GM19193 (cell line): ENCODE measurements around the gene RCBTB1.

Source experiments
- POLR2A ChIP-seq: IDR thresholded peaks from 4 replicates; pipeline ENCODE4 v1.6.1; 2011; ENCODE audit not compliant: insufficient read depth, insufficient read length; ENCODE audit errors: extremely low read depth

Gene RCBTB1

DNA sequence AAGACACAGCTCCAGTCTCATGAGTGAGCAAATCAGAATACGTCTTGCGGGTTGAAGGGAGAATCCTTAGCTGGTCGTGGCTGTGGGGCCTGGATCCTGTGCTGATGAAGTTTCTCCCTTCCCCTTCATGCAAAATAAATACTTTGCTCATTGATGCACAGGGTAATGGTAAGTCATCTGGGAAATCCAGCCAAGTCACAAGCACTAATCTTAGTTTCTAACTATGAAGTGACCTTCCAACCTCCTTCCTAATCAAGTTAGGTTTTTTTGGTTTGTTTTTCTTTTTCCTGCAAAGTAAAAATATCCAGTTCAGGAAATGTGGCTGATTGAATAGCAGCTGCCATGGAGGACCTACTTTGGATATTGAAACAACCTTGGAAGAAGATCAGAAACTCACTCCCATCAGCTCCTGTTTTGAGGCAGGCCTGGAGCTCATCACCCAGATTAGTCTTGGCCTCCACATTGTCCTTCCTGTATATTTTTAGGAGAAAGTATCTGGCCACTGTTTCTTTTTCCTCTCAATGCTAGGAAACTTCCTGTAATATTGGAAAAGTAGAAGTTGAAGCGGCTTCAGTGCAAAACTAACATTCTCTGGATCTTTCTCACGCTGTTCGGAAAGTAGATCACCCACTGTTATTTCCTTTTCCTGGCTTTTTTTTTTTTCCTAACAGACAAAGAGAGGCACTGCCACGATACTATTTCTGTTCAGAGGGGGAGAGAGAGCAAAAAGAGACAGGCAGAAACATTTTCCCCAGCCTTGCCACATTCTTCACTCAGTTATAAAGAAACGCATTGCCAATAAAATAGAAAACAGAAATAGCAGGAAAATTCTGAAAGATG lies 30.7 kb upstream of the RCBTB1 start:
- TF ChIP-seq POLR2A, result no peak

GRCh38 chr13:49610176-49610575 lies 24.8 kb upstream of the RCBTB1 start:
- TF ChIP-seq POLR2A, result no peak

- no peak for TF ChIP-seq POLR2A
Measured at GRCh38 chr13:49608651-49609331, 23.4 kb upstream of the RCBTB1 start.

DNA sequence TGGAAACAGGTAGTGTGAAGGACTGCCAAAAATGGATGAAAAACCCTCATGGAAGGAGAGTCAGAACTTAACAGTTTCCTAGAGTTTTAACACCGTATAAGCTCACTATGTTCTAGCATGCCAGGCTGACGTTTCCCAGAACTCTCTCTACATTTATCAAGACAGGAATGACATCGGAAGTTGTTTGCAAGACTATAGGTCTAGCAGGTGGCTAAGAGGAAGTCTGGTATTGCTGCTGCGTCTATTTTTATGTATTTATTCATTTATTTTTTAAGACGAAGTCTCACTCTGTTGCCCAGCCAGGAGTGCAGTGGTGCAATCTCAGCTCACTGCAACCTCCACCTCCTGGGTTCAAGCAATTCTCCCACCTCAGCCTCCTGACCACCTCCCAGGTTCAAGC lies 22.4 kb upstream of the RCBTB1 start:
- TF ChIP-seq POLR2A, result no peak

DNA sequence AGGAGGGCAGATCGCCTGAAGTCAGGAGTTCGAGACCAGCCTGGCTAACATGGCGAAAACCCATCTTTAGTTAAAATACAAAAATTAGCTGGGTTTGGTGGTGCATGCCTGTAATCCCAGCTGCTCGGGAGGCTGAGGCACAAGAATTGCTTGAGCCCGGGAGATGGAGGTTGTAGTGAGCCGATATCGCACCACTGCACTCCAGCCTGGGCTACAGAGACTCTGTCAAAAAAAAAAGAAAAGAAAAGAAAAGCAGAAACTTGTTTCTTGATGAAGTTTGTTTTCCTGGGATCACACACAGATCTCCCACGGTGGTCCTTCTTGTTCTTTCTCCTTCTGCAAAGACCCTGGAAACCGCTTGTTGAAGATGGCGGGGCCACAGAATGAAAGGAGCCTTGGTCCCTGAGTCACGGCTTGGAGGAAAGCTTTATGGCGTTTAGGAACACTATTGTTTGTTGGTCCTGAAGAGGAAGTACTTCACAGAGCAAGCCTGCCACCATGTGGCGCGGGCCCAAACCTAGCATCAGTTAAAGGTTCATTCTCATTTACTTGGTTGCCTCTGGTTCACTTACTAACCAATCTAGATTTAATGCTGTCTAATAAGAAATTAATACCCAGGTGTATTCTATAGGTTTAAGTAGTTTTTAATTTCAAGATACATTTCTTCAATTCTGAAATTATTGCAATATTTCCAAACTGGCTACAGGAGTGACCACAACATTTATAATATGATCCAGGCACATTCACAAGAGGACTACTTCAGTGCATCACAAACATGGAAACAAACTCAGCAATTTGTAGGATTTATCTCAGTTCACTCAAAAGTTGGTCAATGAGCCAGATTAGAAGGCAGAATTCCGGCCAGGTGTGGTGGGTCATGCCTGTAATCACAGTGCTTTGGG lies 21.6 kb upstream of the RCBTB1 start:
- TF ChIP-seq POLR2A, result no peak

GRCh38 chr13:49604570-49604969 lies 19.2 kb upstream of the RCBTB1 start:
- TF ChIP-seq POLR2A, result no peak

DNA sequence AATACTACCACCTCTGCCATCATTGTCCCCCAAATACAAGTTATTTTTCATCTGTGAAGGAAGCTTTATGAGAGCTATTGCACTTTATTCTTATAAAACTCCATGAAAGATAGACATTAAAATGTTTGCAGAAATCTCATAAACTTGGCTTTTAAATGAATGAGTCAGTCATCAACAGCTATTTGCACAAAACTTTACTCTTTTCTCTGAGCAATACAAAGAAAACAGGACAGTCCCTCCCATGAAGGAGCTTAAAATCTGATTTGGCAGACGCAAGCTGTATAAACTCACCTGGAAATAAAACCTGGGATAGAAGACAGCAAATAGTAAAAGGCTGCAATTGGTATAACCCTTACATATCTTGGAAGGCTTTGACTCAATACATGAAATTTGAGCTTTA lies 16.6 kb upstream of the RCBTB1 start:
- no peak for TF ChIP-seq POLR2A

GRCh38 chr13:49597043-49597641 lies 11.8 kb upstream of the RCBTB1 start:
- TF ChIP-seq POLR2A, result no peak

GRCh38 chr13:49596221-49596620 lies 10.9 kb upstream of the RCBTB1 start:
- no peak for TF ChIP-seq POLR2A

DNA sequence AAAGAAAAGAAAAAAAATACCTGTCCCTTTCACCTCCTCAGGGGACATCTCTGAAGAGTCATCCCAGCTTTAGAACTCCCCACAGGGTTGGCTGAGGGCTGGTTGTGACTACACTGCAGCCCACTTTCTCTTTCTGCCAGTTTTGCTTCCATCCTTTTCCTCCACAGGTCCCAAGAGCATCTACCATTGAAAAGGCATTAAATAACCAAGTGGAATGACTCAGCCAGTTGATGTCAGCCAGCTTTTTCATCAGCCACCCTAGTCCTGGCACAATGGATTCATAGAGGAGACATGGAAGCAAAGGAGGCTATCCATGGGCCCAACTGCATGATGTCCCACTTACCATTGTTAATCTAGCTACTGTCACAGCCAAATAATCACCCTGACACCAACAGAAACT lies 9.2 kb upstream of the RCBTB1 start:
- TF ChIP-seq POLR2A, result no peak

- no peak for TF ChIP-seq POLR2A
Measured at GRCh38 chr13:49587311-49587847, 2.0 kb upstream of the RCBTB1 start.

GRCh38 chr13:49586717-49587116 lies 1.4 kb upstream of the RCBTB1 start:
- TF ChIP-seq POLR2A, result no peak

- TF ChIP-seq POLR2A, result no peak
Measured at GRCh38 chr13:49584771-49585182, 581 bp downstream of the RCBTB1 start.

GRCh38 chr13:49580980-49581680 lies 4.2 kb downstream of the RCBTB1 start:
- TF ChIP-seq POLR2A, result no peak
